Tibial artery (tissue), 4 donors: ENCODE results near the gene PPARG.

Experiments used
- DNase-seq, 2 donors: peaks; one replicate each; pipeline ENCODE4 v3.0.0-alpha.2; 2019
- H3K27ac ChIP-seq, 2 donors: fragments of 200-600 bp; sonication (generic) in 1 of 2; 1 replicate in 1 of 2; 2 replicates in 1 of 2; pipeline ENCODE4 v1.5.1; 2018 to 2019; ENCODE audit warnings: mild to moderate bottlenecking in 1 of 2
- H3K27me3 ChIP-seq, 2 donors: fragments of 200-600 bp; sonication (generic) in 1 of 2; one replicate each; pipeline versions ENCODE4 v1.5.1 to v1.6.0; 2016 to 2019
- H3K36me3 ChIP-seq, 3 donors: fragments of 200-600 bp; sonication (generic) in 2 of 3; one replicate each; pipeline ENCODE4 v1.5.1; 2016 to 2019; ENCODE audit warnings: mild to moderate bottlenecking in 2 of 3
- H3K4me1 ChIP-seq, 4 donors: fragments of 200-600 bp; sonication (generic) in 2 of 4; 1 replicate in 3 of 4; 2 replicates in 1 of 4; pipeline ENCODE4 v1.5.1; 2016 to 2019
- H3K4me3 ChIP-seq, 2 donors: fragments of 200-600 bp; sonication (generic) in 1 of 2; 1 replicate in 1 of 2; 2 replicates in 1 of 2; pipeline ENCODE4 v1.5.1; 2018 to 2019; ENCODE audit warnings: mild to moderate bottlenecking in 2 of 2
- H3K9me3 ChIP-seq, 3 donors: fragments of 200-600 bp; sonication (generic) in 1 of 3; one replicate each; pipeline ENCODE4 v1.5.1; 2016 to 2019
- intact Hi-C: fragments of 100-400 bp; cut with DNase I; formaldehyde crosslinking; loops from one replicate; pipeline ENCODE4 v1.15.0; 2023; ENCODE audit warnings: low total_unique reads
- TF ChIP-seq, protein P1 (sequence below), 2 experiments: fragments of 200-600 bp in 1 of 2; fragments of 450-650 bp in 1 of 2; IDR thresholded peaks; one replicate each; pipeline ENCODE4 v1.5.1; 2017 to 2019; ENCODE audit warnings: antibody characterized with exemption in 2 of 2, mild to moderate bottlenecking in 1 of 2, moderate library complexity in 1 of 2

PPARG gene

DNA sequence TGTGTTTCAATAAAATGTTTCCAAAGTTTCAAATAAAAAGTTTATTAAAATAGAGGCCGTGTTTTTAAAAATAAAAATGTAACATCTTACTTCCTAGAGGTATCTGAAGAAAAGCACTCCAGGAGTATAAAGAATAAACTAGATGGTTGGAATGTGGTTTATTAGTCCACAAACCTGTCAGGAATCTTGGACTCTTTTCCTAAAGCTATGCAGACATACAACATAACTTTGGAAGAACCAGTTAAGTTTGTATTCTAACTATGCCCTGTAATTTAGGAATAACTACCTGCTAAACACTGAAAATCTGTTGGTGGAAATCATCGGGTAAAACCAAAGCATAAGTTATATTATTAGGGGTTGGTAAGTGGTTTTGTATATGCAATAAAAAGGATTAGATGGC lies 51.6 kb downstream of the PPARG start:
- DNase-seq: no peak
- intact Hi-C loops: no loop called here

DNA sequence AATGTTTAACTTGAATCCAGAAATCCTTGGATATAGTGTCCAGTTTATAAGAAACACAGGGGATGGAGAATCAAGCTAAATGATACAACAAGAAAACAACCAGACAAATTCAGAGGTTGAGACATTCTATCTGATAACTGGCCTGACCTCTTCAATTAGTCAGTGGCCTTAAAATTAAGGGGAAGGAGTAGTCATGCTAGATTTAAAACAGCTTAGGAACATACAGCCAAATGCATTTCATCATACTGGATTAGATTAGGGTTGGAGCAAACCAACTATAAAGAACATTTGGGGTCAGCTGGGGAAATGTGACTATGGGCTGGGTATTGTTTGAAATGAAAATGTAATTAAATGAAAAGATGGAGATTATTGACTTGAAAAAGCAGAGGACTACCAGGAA lies 53.3 kb downstream of the PPARG start:
- Histone ChIP-seq H3K27me3 (no peaks in the 10 kb centered on the region), H3K36me3 (no peaks in the 10 kb centered on the region), H3K9me3 (no peaks in the 10 kb centered on the region), H3K4me3 (no peak overlapping the region), H3K4me1 (no peaks in the 10 kb centered on the region), H3K27ac (no peak overlapping the region)
- intact Hi-C loops: no loop called here
- TF ChIP-seq, protein P1, sequence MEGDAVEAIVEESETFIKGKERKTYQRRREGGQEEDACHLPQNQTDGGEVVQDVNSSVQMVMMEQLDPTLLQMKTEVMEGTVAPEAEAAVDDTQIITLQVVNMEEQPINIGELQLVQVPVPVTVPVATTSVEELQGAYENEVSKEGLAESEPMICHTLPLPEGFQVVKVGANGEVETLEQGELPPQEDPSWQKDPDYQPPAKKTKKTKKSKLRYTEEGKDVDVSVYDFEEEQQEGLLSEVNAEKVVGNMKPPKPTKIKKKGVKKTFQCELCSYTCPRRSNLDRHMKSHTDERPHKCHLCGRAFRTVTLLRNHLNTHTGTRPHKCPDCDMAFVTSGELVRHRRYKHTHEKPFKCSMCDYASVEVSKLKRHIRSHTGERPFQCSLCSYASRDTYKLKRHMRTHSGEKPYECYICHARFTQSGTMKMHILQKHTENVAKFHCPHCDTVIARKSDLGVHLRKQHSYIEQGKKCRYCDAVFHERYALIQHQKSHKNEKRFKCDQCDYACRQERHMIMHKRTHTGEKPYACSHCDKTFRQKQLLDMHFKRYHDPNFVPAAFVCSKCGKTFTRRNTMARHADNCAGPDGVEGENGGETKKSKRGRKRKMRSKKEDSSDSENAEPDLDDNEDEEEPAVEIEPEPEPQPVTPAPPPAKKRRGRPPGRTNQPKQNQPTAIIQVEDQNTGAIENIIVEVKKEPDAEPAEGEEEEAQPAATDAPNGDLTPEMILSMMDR (IDR thresholded peaks at IDR 0.05): no peak
- no peak for DNase-seq

More for the DNA sequence above, 51.6 kb downstream of the PPARG start:
- Histone ChIP-seq H3K27ac (no peak overlapping the region), H3K27me3 (no peaks in the 10 kb centered on the region), H3K4me1 (no peaks in the 10 kb centered on the region), H3K36me3 (no peaks in the 10 kb centered on the region), H3K9me3 (no peaks in the 10 kb centered on the region), H3K4me3 (no peak overlapping the region)
- TF ChIP-seq, protein P1 (IDR thresholded peaks at IDR 0.05): no peak

DNA sequence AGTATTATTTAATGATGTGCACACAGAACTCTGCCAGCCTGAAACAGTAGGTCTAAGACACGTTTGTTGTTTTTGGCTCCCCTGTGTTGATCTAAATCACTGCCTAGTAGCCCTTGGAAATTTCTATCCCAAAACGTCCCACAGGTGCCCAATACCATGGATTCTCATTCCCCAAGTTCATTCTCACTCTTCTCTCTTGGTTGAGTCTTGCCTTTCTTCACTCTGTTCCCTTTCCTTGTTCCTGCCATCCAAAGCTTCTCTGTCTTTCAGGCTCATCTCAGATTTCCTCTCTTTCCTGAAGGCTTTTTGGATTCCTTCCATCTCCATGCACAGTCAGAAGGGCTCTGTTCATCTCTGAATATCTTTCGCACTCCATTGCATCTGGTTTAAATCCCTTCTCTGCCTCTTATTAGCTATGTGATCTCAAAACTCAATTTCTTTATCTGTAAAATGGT lies 54.2 kb downstream of the PPARG start:
- Histone ChIP-seq H3K4me3 (no peak overlapping the region), H3K9me3 (no peaks in the 10 kb centered on the region), H3K4me1 (no peaks in the 10 kb centered on the region), H3K36me3 (no peaks in the 10 kb centered on the region), H3K27ac (no peak overlapping the region), H3K27me3 (no peaks in the 10 kb centered on the region)
- intact Hi-C loops: no loop called here
- TF ChIP-seq, protein P1 (IDR thresholded peaks at IDR 0.05): no peak
- DNase-seq: no peak

DNA sequence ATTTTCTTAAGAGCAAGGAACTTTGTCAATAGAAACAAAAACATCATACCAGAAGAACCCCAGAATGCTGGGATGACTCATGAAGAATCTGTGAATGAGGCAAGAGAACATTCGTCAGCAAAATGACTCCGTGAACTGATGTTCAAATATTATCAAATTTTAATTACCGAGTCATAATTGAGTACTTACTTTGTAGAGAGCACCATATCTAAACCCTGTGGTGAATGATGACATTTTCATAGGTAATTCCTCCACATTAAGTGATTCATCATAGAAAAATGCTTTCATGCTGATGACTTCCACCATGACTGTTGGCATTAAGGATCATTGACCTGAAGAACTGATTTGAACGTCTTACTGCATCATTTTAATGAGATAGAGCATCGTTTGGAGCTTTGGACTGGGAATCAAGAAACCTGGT lies 56.3 kb downstream of the PPARG start:
- no peaks in the 10 kb centered on the region for H3K36me3 ChIP-seq
- no peaks in the 10 kb centered on the region for H3K27me3 ChIP-seq
- no peaks in the 10 kb centered on the region for H3K9me3 ChIP-seq
- no peak overlapping the region for H3K27ac ChIP-seq
- H3K4me3 ChIP-seq: no peak overlapping the region
- no peak for DNase-seq
- H3K4me1 ChIP-seq: no peaks in the 10 kb centered on the region
- intact Hi-C loops: no loop called here
- TF ChIP-seq, protein P1 (IDR thresholded peaks at IDR 0.05): no peak

DNA sequence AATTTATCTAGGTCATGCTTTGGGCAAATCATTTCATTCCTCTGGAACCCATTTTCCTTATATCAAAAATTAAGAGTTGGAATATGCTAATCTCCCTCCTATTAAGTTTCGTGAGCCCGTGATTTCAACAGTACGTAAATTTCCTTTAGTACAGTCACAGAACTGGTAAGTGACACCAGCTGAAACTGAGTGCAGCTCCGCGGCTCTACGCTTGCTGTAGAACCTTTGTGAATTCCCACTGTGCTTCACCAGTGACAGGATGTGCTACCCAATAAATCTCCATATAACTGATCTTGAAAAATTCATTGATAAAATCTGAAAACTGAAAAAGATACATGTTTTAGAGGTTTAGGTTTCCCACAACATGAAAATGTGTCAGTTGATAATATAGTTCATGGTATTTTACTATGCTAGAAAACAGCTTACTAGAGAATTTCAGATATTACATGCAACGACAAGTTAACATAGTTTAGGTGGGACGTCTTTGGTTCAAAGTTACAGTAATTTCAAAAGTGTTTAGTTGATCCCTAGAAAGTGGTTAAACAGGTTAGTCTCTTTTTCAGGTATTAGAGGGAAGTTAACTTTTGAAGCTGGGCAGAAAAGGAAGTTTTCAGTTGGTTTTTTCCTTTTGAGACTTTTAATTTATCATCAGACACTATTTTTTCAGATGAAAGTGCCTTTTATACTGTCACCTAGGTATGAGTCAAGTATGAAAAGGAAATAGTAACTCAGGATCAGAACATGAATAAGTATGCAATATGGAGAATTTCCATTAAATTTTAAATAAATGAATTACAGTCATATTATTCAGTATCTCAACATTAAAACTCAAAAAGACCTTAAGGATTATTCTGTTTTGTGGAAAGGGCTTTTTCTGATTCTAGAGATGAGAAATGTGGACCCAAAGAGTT lies 57.0 kb downstream of the PPARG start:
- H3K27me3 ChIP-seq: no peaks in the 10 kb centered on the region
- intact Hi-C loops: no loop called here
- H3K4me3 ChIP-seq: no peak overlapping the region
- H3K27ac ChIP-seq: no peak overlapping the region
- TF ChIP-seq, protein P1 (IDR thresholded peaks at IDR 0.05): no peak
- peaks cover 0 to under 1% (median 0%) of the 10 kb centered on the region in 4 donors for H3K4me1 ChIP-seq
- H3K36me3 ChIP-seq: no peaks in the 10 kb centered on the region
- DNase-seq: no peak
- H3K9me3 ChIP-seq: no peaks in the 10 kb centered on the region
